Right atrium auricular region (tissue), 2 donors: ENCODE results near the gene PGA4. TPM values are rescaled to one million over a fixed set of nuclear protein-coding genes. Genes with fewer than 3 reads are reported as not detected.
"Not testable (repeated sequence)": the region's sequence is repeated elsewhere in the genome, so short reads cannot be mapped to it uniquely, and the experiment has no call there.

Experiments used
- DNase-seq: peaks from one replicate; pipeline ENCODE4 v3.0.0-alpha.2; 2019; ENCODE audit warnings: low spot score
- H3K27ac ChIP-seq, 2 donors: fragments of 200-600 bp; sonication (generic); 1 replicate in 1 of 2; 2 replicates in 1 of 2; pipeline ENCODE4 v1.5.1; 2016 to 2019
- H3K27me3 ChIP-seq, 2 donors: fragments of 200-600 bp; sonication (generic); one replicate each; pipeline versions ENCODE4 v1.5.1 to v1.6.0; 2017 to 2019
- H3K36me3 ChIP-seq: fragments of 200-600 bp; sonication (generic); one replicate; pipeline ENCODE4 v1.5.1; 2016
- H3K4me1 ChIP-seq, 2 donors: fragments of 200-600 bp; sonication (generic); one replicate each; pipeline versions ENCODE4 v1.5.1 to v1.6.0; 2017 to 2019
- H3K4me3 ChIP-seq, 2 donors: fragments of 200-600 bp; sonication (generic); 1 replicate in 1 of 2; 2 replicates in 1 of 2; pipeline ENCODE4 v1.5.1; 2017 to 2019; ENCODE audit warnings: mild to moderate bottlenecking in 1 of 2, moderate library complexity in 1 of 2
- H3K9me3 ChIP-seq, 2 donors: fragments of 200-600 bp; sonication (generic); one replicate each; pipeline ENCODE4 v1.5.1; 2019
- CTCF ChIP-seq, 2 donors: fragments of 200-600 bp; sonication (generic); IDR thresholded peaks; one replicate each; pipeline ENCODE4 v1.5.1; 2019; ENCODE audit warnings: antibody characterized with exemption in 2 of 2
- total RNA-seq, 2 donors: library from RNA; depleted of rRNA; stranded (reverse); fragments of >200 nt; gene quantifications; one replicate each; pipeline ENCODE4 v1.1.0, GENCODE V29; 2016

Gene PGA4
- total RNA-seq, 2 donors from 2014 or later, result 0.56 TPM; not detected in 1

DNA sequence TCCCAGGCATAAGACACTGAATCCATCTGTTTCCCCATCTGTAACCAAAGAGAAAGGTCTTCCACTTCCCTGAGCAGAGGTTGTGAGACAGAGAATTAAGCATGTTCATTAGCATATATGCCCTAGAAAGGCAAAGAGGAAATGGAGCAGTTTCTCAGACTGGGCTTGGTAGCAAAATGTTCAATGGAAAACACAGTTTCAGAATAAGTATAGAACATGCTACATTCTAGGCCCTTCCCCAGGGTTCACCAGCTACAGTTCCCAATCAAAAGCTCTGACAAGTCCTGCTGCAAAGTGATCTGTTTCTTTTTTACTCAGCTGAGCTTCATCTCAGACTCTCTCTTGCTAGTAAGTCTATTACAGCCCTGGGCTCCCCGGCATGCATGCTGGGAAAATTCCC is 30.2 kb downstream of the PGA4 start:
- H3K27me3 ChIP-seq, H3K4me3 ChIP-seq, H3K36me3 ChIP-seq, H3K27ac ChIP-seq, H3K4me1 ChIP-seq, DNase-seq, H3K9me3 ChIP-seq: not testable (repeated sequence)

DNA sequence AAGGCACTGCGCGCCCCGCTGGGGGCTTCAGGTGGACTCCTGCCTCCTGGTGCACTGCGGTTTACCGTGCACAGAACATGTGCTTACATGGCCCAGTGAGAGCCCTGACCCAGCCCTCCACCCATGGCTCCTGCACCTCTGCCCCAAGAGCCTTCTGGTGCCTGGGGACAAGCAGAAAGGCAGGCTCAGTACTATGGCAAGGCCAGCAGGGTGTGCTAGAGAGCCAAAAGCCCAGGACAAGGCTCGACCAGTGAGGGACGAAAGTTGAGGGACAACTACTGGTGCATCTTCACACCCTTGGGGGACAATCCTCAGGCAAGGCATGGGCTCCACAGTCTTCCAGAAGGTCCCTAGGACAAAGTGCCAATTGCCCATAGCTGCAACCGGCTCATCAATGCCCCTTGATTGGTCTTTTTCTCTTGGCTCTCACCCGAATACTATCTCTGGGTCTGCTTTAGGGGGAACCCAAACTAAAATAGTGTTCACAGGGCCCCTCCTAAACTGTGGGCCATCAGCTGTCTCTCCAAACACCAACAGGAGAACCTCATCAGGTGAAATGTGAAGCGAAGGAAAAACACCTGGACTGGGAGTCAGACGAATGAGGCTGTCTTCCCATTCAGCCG is 32.4 kb downstream of the PGA4 start:
- TF ChIP-seq CTCF (IDR thresholded peaks at IDR 0.05), result peak; percentile 57 to 87
- Histone ChIP-seq H3K27me3 (no peaks in the 10 kb centered on the region), H3K4me3 (no peak overlapping the region), H3K36me3 (no peaks in the 10 kb centered on the region), H3K27ac (no peak overlapping the region), H3K9me3 (no peaks in the 10 kb centered on the region), H3K4me1 (no peaks in the 10 kb centered on the region)
- DNase-seq, result peak; percentile 66

- H3K27ac ChIP-seq, result no peak overlapping the region
- no peak overlapping the region for H3K4me3 ChIP-seq
- DNase-seq, result no peak
- H3K4me1 ChIP-seq, result no peaks in the 10 kb centered on the region
- H3K27me3 ChIP-seq, result no peaks in the 10 kb centered on the region
- H3K9me3 ChIP-seq, result no peaks in the 10 kb centered on the region
- no peaks in the 10 kb centered on the region for H3K36me3 ChIP-seq
- no peak for TF ChIP-seq CTCF (IDR thresholded peaks at IDR 0.05)
These were observed 34.7 kb downstream of the PGA4 start for GRCh38 chr11:61256710-61257482.

GRCh38 chr11:61258546-61258945 is 36.4 kb downstream of the PGA4 start:
- no peak overlapping the region for H3K27ac ChIP-seq
- no peak for TF ChIP-seq CTCF (IDR thresholded peaks at IDR 0.05)
- H3K36me3 ChIP-seq, result no peaks in the 10 kb centered on the region
- H3K27me3 ChIP-seq, result no peaks in the 10 kb centered on the region
- no peak overlapping the region for H3K4me3 ChIP-seq
- no peaks in the 10 kb centered on the region for H3K4me1 ChIP-seq
- no peak for DNase-seq
- no peaks in the 10 kb centered on the region for H3K9me3 ChIP-seq

GRCh38 chr11:61259363-61259762 is 37.2 kb downstream of the PGA4 start:
- Histone ChIP-seq H3K36me3 (no peaks in the 10 kb centered on the region), H3K4me3 (no peak overlapping the region), H3K9me3 (no peaks in the 10 kb centered on the region), H3K27ac (no peak overlapping the region), H3K4me1 (no peaks in the 10 kb centered on the region), H3K27me3 (no peaks in the 10 kb centered on the region)
- TF ChIP-seq CTCF (IDR thresholded peaks at IDR 0.05), result no peak
- DNase-seq, result no peak

GRCh38 chr11:61264371-61264770 is 42.2 kb downstream of the PGA4 start:
- DNase-seq, result no peak
- Histone ChIP-seq H3K27ac (no peak overlapping the region), H3K9me3 (no peaks in the 10 kb centered on the region), H3K4me1 (no peaks in the 10 kb centered on the region), H3K4me3 (no peak overlapping the region), H3K27me3 (no peaks in the 10 kb centered on the region), H3K36me3 (no peaks in the 10 kb centered on the region)
- no peak for TF ChIP-seq CTCF (IDR thresholded peaks at IDR 0.05)
